GM20000 (cell line): ENCODE measurements around the gene GPR156.

Experiments
- DNase-seq: peaks from one replicate; pipeline ENCODE4 v3.0.0; 2012; ENCODE audit warnings: low spot score
- CTCF ChIP-seq: IDR thresholded peaks from 2 replicates; pipeline ENCODE4 v1.5.1; 2012; ENCODE audit warnings: mild to moderate bottlenecking, control low read depth; ENCODE audit errors: extremely low read depth, missing control alignments

GPR156 gene

GRCh38 chr3:120148187-120148949 lies 136.7 kb downstream of the GPR156 start:
- no peak for DNase-seq
- TF ChIP-seq CTCF, result no peak

GRCh38 chr3:120147072-120147871 lies 137.8 kb downstream of the GPR156 start:
- TF ChIP-seq CTCF, result no peak
- peak; percentile 48 for DNase-seq

GRCh38 chr3:120145542-120146285 lies 139.3 kb downstream of the GPR156 start:
- no peak for TF ChIP-seq CTCF
- no peak for DNase-seq

- DNase-seq, result no peak
- TF ChIP-seq CTCF, result no peak
These were observed 140.8 kb downstream of the GPR156 start for GRCh38 chr3:120144267-120144666.

GRCh38 chr3:120143676-120144075 lies 141.3 kb downstream of the GPR156 start:
- DNase-seq, result no peak
- no peak for TF ChIP-seq CTCF

- no peak for TF ChIP-seq CTCF
- DNase-seq, result no peak
These were observed 142.8 kb downstream of the GPR156 start for GRCh38 chr3:120142236-120142635.
